Activated CD4-positive, alpha-beta T cell treated with anti-CD3 and anti-CD28 coated beads, Interleukin-2, amount 10 ng/mL, durations not matched to agents 24 days and 14 days (primary cell): ENCODE measurements around the gene PRMT1. TPM values are rescaled to one million over a fixed set of nuclear protein-coding genes. Genes with fewer than 3 reads are reported as not detected.

ENCODE experiments used
- DNase-seq: peaks from one replicate; pipeline ENCODE4 v3.0.0; 2022
- H3K27ac Mint-ChIP-seq: one replicate; pipeline ENCODE4 v1.8.0; 2022; ENCODE audit warnings: mild to moderate bottlenecking, mixed read lengths
- H3K27me3 Mint-ChIP-seq: one replicate; pipeline ENCODE4 v1.8.0; 2022; ENCODE audit warnings: mixed read lengths
- H3K36me3 Mint-ChIP-seq: one replicate; pipeline ENCODE4 v1.8.0; 2022; ENCODE audit warnings: low read depth, mild to moderate bottlenecking, mixed read lengths
- H3K4me1 Mint-ChIP-seq: one replicate; pipeline ENCODE4 v1.8.0; 2021; ENCODE audit warnings: mixed read lengths
- H3K4me3 Mint-ChIP-seq: one replicate; pipeline ENCODE4 v1.8.0; 2022; ENCODE audit warnings: mild to moderate bottlenecking, moderate library complexity, mixed read lengths
- H3K9me3 Mint-ChIP-seq: one replicate; pipeline ENCODE4 v1.8.0; 2021; ENCODE audit warnings: mixed read lengths
- intact Hi-C: fragments of 100-400 bp; cut with micrococcal nuclease; formaldehyde crosslinking; loops from one replicate; pipeline ENCODE4 v1.15.1; 2023
- total RNA-seq: library from RNA; stranded (reverse); gene quantifications from 2 replicates; pipeline ENCODE4 v1.2.3, GENCODE V29; 2022

Gene PRMT1
- total RNA-seq, 1 donor from 2014 or later, result 512 TPM

- Mint-ChIP-seq H3K9me3 (no peaks in the 10 kb centered on the region), H3K27ac (no peak overlapping the region), H3K4me3 (no peak overlapping the region), H3K27me3 (no peaks in the 10 kb centered on the region), H3K4me1 (peaks cover 35% of the 10 kb centered on the region), H3K36me3 (peaks cover 25% of the 10 kb centered on the region)
- intact Hi-C loops, result loop anchor here (10.0 kb wide), 1 partner anchor 1035 kb away; the partner anchor contains the start of gene DBP
- DNase-seq, result no peak
These were observed 7.6 kb upstream of the PRMT1 start for GRCh38 chr19:49669516-49669915.

- Mint-ChIP-seq H3K4me3 (no peak overlapping the region), H3K4me1 (peaks cover 21% of the 10 kb centered on the region), H3K36me3 (peaks cover 21% of the 10 kb centered on the region), H3K27me3 (no peaks in the 10 kb centered on the region), H3K9me3 (no peaks in the 10 kb centered on the region), H3K27ac (peak overlapping the region; percentile 29)
- intact Hi-C loops, result no loop called here
- DNase-seq, result peak; percentile 94
These were observed 4.7 kb upstream of the PRMT1 start for GRCh38 chr19:49672131-49672919.

GRCh38 chr19:49676136-49676783 lies 811 bp upstream of the PRMT1 start:
- Mint-ChIP-seq H3K27ac (peak overlapping the region; percentile 99), H3K36me3 (peaks cover 30% of the 10 kb centered on the region), H3K4me3 (peak overlapping the region; percentile 95), H3K27me3 (no peaks in the 10 kb centered on the region), H3K4me1 (peaks cover 31% of the 10 kb centered on the region), H3K9me3 (no peaks in the 10 kb centered on the region)
- DNase-seq, result no peak
- intact Hi-C loops, result loop anchor here (1.0 to 2.0 kb wide), 7 partner anchors 11 to 253 kb away; partner anchors contain the start of genes AKT1S1, ALDH16A1, ATF5 and BCL2L12

GRCh38 chr19:49676784-49677230 lies 264 bp upstream of the PRMT1 start:
- Mint-ChIP-seq H3K27ac (peak overlapping the region; percentile 99), H3K4me1 (peaks cover 31% of the 10 kb centered on the region), H3K36me3 (peaks cover 31% of the 10 kb centered on the region), H3K4me3 (peak overlapping the region; percentile 95), H3K9me3 (no peaks in the 10 kb centered on the region), H3K27me3 (no peaks in the 10 kb centered on the region)
- DNase-seq, result peak; percentile 99
- intact Hi-C loops, result loop anchor here (1.0 to 2.0 kb wide), 7 partner anchors 12 to 252 kb away; partner anchors contain the start of genes AKT1S1, ALDH16A1, ATF5 and BCL2L12

- no peaks in the 10 kb centered on the region for H3K27me3 Mint-ChIP-seq
- H3K36me3 Mint-ChIP-seq, result peaks cover 34% of the 10 kb centered on the region
- peaks cover 29% of the 10 kb centered on the region for H3K4me1 Mint-ChIP-seq
- H3K27ac Mint-ChIP-seq, result peak overlapping the region; percentile 96
- H3K9me3 Mint-ChIP-seq, result no peaks in the 10 kb centered on the region
- peak; percentile 93 for DNase-seq
- H3K4me3 Mint-ChIP-seq, result peak overlapping the region; percentile 95
- intact Hi-C loops, result loop anchor here (2.0 kb wide), 4 partner anchors 107 to 251 kb away; partner anchors contain the start of genes ALDH16A1, ATF5, NUP62 and RPS11
These were observed 1.0 kb downstream of the PRMT1 start for GRCh38 chr19:49677901-49678674.

GRCh38 chr19:49678985-49679770 lies 2.1 kb downstream of the PRMT1 start:
- Mint-ChIP-seq H3K36me3 (peaks cover 37% of the 10 kb centered on the region), H3K27me3 (no peaks in the 10 kb centered on the region), H3K9me3 (no peaks in the 10 kb centered on the region), H3K27ac (peak overlapping the region; percentile 15), H3K4me1 (peaks cover 27% of the 10 kb centered on the region), H3K4me3 (peak overlapping the region; percentile 95)
- intact Hi-C loops, result loop anchor here (2.0 kb wide), 1 partner anchor 108 kb away; no protein-coding TSS in a partner anchor
- DNase-seq, result no peak

- H3K9me3 Mint-ChIP-seq, result no peaks in the 10 kb centered on the region
- intact Hi-C loops, result loop anchor here (2.0 kb wide), 1 partner anchor 109 kb away; no protein-coding TSS in a partner anchor
These were observed 2.8 kb downstream of the PRMT1 start for GRCh38 chr19:49679771-49680413.

GRCh38 chr19:49680421-49681351 lies 3.6 kb downstream of the PRMT1 start:
- Mint-ChIP-seq H3K27ac (peak overlapping the region; percentile 20), H3K9me3 (no peaks in the 10 kb centered on the region), H3K4me1 (peaks cover 26% of the 10 kb centered on the region), H3K27me3 (no peaks in the 10 kb centered on the region), H3K36me3 (peaks cover 48% of the 10 kb centered on the region), H3K4me3 (peak overlapping the region; percentile 52)
- DNase-seq, result peak; percentile 98
- intact Hi-C loops, result no loop called here

More at GRCh38 chr19:49679771-49680413, 2.8 kb downstream of the PRMT1 start:
- H3K27ac Mint-ChIP-seq, result peak overlapping the region; percentile 20
- no peak for DNase-seq
- H3K36me3 Mint-ChIP-seq, result peaks cover 40% of the 10 kb centered on the region
- peak overlapping the region; percentile 52 for H3K4me3 Mint-ChIP-seq
- peaks cover 26% of the 10 kb centered on the region for H3K4me1 Mint-ChIP-seq
- no peaks in the 10 kb centered on the region for H3K27me3 Mint-ChIP-seq

- peaks cover 53% of the 10 kb centered on the region for H3K36me3 Mint-ChIP-seq
- no peaks in the 10 kb centered on the region for H3K27me3 Mint-ChIP-seq
- no peaks in the 10 kb centered on the region for H3K9me3 Mint-ChIP-seq
- no peak overlapping the region for H3K27ac Mint-ChIP-seq
- H3K4me3 Mint-ChIP-seq, result no peak overlapping the region
- peaks cover 23% of the 10 kb centered on the region for H3K4me1 Mint-ChIP-seq
- no peak for DNase-seq
- intact Hi-C loops, result no loop called here
These were observed 4.8 kb downstream of the PRMT1 start for GRCh38 chr19:49681830-49682229.

GRCh38 chr19:49682274-49682673 lies 5.2 kb downstream of the PRMT1 start:
- H3K4me1 Mint-ChIP-seq, result peaks cover 23% of the 10 kb centered on the region
- intact Hi-C loops, result no loop called here
- H3K9me3 Mint-ChIP-seq, result no peaks in the 10 kb centered on the region
- DNase-seq, result no peak
- no peak overlapping the region for H3K27ac Mint-ChIP-seq
- no peaks in the 10 kb centered on the region for H3K27me3 Mint-ChIP-seq
- H3K4me3 Mint-ChIP-seq, result no peak overlapping the region
- peaks cover 54% of the 10 kb centered on the region for H3K36me3 Mint-ChIP-seq

- Mint-ChIP-seq H3K4me1 (peaks cover 19% of the 10 kb centered on the region), H3K4me3 (no peak overlapping the region)
- intact Hi-C loops, result no loop called here
These were observed 6.8 kb downstream of the PRMT1 start for GRCh38 chr19:49683814-49684250.

More at GRCh38 chr19:49683814-49684250, 6.8 kb downstream of the PRMT1 start:
- Mint-ChIP-seq H3K36me3 (peaks cover 59% of the 10 kb centered on the region), H3K27me3 (no peaks in the 10 kb centered on the region), H3K27ac (no peak overlapping the region), H3K9me3 (no peaks in the 10 kb centered on the region)
- no peak for DNase-seq
